GM18508 (cell line): ENCODE results near the gene CASP1.
"Not testable (repeated sequence)": the region's sequence is repeated elsewhere in the genome, so short reads cannot be mapped to it uniquely, and the experiment has no call there.

ENCODE experiments used
- ATAC-seq: cut with Tn5 transposase; IDR thresholded peaks from one replicate; pipeline ENCODE4 v1.9.1; 2021; ENCODE audit warnings: moderate number of reproducible peaks; ENCODE audit not compliant: insufficient read depth, unreplicated experiment

CASP1 gene

DNA sequence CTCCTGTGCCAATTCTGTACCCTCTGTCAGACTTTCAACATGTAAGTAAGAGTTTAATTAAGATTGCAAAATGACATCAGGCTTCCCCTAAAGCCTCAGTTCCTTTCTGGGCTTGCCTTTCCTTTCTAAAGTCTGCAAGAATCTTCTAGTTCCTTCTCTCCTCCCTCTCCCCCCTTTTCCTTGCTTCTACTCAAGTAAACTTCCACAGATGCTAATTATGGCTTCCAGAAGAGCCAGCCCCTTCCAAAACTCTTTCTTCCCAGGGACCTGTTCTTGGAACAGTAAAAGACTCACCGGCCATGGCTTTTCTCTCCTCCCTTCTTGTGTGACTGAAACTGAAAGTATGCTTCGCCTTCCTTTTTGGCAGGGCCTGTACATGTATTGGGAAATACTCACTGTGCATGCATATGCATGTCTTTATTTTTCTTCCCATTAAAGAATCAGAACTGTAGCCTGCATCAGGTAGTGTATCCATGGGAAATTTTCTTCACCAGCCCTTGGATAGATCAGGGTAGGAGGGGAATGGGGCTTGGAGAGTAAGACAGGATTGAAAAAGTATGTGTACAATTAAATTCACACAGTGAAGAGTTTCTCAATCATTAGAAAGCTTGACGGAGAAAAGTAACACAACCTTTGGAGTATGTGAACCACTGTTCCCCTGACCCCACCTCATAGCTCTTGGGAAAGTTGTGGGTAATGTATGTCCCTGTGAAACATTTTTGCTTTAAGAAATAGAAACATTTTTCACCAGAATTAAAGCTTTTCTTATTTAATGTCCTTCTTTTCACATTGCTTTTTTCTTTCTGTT lies at the start of gene CASP1:
TSS of gene CASP1 (minus strand) at position 332 of the 808 bp plus-strand sequence. CDS start at position 301, 31 bp downstream.
- ATAC-seq: peak; percentile 83

DNA sequence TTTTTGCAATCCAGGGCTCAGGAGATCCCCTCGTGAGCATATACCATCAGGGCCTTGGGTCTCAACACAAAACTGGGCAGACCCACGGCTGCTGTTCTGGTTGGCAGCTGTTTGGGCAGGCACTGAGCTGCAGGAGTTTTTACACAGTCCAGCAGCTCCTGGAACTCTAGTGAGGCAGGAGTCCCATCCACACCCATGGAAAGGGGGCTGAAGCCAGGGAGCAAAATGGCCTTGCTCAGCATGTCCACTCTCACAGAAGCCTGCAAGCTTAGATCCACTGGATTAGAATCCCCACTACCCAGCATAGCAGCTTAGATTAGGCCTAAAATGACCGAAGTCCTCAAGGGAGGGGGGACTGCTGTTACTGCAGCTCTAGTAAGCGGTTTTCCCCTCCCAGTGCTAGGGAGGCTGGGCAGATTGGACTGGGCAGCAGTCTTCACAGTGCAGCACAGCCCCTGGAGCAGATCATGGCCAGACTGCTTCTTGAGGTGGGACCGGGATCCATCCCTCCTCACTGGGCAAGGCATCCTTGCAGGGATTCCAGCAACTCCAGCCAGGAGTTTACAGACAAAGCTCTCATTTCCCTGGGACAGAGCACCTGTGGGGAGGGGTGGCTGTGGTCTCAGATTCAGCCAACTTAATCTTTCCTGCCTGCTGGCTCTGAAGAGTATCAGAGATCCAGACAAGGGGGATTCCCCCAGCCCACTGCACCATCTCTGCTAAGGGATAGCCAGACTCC lies 46.6 kb upstream of the CASP1 start:
- no peak for ATAC-seq

DNA sequence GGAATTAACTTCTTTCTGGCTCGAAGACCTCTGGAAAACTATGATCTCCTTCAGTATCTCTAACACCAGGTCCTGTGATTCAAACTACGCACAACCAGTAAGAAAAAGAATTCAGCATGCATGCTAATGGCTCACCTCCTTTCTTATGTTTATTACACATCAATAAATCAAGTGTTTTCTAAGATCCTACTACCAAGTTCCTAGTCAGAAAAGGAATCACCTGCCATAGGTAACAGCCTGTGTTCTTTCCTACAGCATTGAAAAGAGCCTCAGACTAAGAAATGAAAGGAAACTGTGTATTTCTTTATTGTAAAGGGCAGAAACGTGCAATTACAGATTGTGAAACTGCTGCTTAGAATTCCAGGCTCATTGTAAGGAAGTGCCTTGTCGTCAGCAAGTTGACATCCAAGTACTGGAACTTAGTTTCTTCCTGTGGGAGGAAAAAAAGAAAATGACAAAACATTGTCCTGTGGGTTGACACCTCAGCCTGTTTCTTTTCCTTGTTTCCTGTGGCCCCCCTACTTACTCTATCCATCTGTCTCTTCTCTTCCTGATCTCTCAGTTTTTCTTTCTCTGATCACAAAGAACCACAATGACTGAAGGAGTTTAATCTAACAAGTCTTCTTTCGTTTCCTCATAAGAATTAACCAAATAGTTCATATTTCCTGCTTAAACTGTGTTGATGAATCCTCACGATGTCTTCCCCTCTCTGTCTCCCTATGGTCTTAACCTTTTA lies 45.4 kb upstream of the CASP1 start:
- not testable (repeated sequence) for ATAC-seq

DNA sequence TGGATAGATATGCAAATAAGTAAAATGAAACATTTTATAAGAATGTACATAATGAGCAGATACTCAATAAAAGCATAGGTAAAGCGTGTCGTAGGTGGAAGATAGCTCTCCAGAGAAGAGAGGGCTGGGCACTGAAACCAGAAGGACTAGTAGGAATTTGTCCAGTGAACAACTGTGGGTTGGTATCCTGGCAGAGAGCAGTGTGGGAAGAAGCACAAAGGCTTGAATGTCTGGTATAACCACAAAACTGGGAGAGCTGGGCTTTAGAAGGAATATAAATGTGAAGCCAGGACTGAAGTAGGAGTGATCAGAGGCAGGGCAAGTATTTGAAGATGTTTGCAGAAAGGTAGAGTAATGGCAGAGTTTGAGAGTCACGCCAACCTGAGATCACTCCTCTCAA lies 43.3 kb upstream of the CASP1 start:
- no peak for ATAC-seq

DNA sequence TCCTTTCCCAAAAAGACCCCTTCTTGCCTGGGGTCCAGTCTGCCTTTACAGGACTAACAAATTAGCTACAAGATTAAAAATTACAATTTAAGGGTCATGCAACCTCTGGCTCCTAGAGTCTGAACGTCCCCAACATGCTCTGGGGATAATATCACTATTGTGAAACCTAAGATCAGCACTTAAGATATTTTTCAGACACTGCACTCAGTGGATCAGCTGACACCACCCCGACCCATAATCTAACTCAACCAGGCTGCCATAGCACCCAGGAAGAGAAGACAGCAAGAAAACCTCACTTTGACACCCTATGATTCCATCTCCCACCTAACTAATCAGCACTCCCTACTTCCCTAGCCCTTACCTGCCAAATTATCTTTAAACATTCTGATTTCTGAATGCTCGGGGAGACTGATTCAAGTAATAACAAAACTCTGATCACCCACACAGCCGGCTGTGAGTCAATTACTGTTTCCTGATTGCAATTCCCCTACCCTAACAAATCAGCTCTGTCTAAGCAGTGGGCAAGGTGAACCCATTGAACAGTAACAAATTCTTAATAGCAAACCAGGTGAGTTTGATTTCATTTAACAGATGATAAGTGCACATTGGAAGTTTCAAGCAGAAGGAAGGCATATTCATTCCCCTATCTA lies 42.3 kb upstream of the CASP1 start:
- not testable (repeated sequence) for ATAC-seq

DNA sequence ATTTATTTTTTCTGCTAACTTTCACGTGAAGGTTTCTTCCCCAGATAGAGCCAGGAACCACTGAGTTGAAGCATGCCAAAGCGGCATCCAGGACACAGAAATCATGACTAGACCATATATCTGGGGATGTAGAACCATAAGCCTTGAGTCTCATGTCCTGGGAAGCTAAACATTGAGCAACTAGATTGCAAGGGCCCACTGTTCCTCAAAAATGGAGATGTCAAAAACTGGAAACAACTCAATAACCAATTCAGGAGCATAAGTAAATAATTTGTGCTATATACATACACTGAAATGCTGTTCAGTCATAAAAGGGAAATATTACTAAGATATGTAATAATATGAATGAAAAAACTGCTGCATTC lies 39.2 kb upstream of the CASP1 start:
- no peak for ATAC-seq

DNA sequence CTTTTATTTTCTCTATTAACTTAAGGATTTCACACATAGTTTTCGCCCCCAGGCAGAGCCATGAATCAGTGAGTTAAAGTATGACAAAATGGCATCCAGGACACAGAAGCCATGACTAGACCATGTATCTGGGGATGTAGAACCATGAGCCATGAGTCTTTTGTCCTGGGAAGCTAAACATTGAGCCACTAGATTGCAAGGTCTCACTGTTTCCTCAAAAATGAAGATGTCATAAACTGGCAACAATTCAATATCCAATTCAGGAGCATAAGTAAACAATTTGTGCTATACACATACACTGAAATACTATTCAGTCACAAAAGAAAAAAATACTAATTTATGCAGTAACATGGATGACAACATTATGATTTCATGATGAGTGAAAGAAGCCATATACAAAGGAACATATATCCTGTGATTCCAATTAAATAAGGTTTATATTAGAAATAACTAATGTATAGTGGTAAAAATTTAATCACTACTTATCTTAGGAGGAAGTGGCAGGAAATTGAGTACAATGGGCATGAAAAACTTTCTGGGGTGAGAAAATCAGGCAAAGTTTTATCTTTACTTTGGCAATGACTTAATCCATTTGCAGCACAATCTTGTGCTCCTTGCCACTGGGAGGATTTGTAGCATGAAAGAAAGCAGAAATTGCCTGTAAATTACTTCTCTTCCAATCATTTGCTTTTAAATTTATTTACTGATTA lies 38.7 kb upstream of the CASP1 start:
- ATAC-seq: no peak

DNA sequence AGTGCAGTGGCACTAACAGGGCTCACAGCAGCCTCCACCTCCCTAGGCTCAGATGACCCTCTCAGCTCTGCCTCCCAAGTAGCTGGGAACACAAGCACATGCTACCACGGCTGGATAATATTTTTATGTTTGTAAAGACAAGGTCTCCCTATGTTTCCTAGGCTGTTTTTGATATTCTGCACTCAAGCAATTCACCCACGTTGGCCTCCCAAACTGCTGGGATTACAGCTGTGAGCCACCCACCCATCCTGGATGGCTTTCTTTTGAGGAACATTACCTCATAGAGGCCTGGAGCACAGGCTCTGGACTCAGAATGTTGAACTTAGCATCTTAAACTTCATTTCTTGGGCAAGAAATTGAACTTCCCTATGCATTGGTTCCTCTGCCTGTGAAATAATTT lies 37.1 kb upstream of the CASP1 start:
- not testable (repeated sequence) for ATAC-seq

DNA sequence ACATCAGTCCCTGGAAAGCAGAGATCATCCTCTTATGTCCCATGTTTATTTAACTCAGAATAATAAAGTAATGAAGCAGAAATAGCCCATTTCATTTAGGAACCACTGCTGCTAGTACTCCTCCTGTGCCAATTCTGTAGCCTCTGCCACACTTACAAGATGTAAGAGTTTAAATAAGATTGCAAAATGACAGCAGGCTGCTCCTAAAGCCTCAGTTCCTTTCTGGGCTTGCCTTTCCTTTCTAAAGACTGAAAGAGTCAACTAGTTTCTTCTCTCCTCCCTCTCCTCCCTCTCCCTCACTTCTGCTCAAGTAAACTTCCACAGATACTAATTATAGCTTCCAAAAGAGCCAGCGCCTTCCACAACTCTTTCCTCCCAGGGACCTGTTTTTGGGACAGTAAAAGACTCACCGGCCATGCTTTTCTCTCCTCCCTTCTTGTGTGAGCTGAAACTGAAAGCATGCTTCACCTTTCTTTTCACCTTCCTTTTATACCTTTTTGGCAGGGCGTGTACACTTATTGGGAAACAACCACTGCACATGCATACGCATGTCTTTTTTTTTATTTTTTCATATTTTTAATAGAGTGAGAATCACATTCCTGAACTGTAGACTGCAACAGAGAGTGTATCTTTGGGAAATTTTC lies 36.3 kb upstream of the CASP1 start:
- ATAC-seq: no peak

DNA sequence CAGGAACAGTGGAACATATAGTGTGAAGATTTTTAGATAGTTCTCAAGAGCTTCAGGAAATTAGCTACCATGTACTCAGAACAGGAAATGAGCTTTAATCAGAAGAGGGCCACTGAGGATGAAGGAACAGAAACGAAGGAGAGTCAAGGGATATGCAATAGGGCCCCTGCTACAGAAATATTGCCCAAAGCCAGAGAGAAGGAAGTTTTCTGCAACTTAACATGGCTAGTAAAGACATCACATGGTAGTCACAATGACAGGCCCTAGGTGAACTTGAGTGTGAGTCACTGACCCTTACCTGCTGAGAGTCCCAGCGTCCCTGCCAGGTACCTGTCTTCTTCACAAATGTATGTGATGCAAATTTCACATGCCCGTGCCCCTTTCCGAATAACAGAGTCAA lies 35.4 kb upstream of the CASP1 start:
- ATAC-seq: no peak

DNA sequence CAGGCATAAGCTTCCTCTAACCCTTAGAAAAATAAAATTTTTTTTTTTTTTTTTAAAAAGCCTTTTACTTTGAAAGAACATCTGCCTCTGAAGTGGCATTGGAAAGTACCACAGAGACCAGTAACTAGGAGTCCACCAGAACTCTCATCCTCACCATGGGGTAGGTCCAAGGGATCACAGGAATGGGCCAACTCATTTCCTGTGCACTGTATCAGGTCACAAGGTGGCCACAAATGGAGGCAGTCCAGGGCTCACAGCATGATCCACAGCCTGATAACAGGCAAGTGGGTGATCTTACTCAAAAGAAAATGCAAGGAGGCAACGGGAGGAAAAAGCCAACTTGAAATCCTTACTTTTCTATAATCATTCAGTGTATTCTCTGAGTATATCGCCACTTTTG lies 34.8 kb upstream of the CASP1 start:
- not testable (repeated sequence) for ATAC-seq

DNA sequence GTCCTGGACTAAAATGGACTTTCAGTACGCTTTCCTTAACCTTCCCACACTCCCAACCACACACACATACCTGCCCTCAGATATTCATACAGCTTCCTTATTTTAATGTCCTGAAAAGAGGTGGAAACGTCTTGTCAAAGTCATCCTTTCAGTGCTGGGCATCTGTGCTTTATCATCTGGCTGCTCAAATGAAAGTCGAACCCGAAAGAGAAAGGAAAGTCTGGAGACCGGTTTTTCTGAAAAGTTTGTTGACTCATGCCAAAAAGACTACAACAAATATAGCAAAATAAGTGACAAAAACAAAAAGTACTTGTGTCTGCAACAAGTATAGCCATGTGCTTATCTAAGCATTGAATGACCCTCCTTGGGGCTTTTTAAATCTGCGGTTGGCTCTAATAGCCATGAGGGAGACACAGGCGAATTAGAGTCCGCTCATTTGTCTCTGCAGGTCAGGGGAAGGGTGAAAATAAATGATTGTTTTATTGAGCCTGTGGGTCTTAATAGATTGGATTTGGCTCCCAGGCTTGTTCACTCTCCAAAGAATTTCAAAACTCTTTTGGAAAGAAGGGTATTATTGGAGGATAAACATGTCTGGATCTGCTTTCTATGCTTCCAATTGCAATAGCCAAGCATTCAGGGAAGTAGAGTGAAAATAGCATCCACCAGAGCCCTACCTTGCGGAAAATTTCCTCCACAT lies 28.4 kb upstream of the CASP1 start:
- not testable (repeated sequence) for ATAC-seq

DNA sequence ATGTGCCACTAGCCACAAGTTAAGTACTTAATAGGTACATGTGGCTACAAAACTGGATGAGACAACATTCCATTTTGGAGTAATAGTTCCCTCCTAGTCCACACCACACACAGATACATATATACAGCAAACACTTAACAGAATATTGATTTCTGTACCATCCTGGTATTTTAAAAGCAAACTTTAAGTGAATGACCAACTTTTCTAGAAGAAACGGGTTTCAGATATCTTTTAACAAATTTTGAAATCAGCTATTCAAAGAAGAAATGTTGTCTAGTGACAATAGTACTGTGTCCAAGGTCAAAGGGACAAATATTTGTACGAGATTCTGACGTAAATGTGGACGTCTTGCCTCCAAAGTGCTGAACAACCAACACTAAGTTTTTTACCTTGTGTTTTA lies 22.5 kb upstream of the CASP1 start:
- no peak for ATAC-seq

DNA sequence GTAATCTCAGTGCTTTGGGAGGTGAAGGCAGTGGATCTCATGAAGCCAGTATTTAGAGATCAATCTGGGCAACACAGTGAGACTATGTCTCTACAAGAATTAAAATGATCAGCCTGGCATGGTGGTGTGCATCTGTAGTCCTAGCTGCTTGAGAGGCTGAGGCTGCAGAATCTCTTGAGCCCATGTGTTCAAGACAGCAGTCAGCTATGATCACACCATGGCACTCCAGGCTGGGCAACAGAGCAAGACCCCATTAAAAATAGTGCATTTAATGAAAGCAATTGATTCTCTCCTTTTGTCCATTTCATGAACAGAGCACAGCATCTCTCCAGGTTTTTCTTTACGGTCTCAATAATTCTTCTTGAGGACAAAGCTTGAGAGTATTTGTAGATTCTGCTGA lies 21.5 kb upstream of the CASP1 start:
- ATAC-seq: no peak

DNA sequence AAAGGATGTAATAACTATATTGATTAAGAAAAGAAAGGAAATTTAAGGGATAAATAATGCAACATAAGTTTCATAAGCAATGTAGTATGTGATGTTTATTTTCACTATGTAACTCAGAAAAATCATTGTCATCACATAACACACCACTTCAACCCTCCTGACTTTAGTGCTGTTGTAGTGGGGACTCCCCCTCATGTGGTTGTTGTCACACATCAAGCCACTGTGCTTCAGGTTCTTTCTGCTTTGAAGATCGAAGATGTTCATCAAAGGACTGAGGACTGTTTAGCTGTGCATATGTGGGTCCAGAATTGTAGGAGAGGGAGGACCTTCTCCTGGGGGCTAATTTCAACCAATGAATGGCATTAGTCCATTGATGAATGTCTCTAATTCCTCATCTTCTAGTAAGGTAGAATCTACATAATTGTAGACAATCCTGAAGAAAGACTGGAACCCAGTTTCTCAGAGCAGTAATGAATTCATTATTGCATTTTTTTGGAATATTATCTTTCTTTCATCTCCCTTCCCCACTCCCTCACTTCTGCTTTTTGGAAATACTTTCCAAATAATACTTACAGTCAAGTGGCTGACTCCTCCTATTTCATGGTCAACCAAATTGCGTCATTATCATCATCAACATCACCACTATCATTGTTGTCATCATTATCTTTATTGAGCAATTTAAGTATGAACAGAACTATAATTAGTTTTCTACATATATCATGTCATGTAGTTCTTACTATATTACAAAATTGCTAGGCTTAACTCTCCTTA lies 20.0 kb upstream of the CASP1 start:
- no peak for ATAC-seq

DNA sequence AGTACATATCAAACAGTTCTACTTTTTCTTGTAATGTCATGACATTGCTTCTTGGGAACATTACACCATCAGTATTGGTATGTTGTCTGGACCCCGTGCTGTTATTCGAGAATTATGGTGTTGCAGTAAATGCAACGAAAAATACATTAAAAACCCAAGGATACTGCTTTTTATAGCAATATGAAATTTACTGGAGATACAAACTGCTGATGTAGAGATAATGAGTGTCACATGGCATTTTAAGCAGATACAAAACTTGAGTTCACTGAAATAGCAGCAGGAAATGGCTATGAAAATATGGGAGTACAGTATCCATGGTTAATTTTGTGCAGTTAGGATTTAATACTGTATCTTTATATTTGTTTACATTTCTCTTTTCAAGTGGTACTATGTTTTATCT lies 17.5 kb upstream of the CASP1 start:
- no peak for ATAC-seq

DNA sequence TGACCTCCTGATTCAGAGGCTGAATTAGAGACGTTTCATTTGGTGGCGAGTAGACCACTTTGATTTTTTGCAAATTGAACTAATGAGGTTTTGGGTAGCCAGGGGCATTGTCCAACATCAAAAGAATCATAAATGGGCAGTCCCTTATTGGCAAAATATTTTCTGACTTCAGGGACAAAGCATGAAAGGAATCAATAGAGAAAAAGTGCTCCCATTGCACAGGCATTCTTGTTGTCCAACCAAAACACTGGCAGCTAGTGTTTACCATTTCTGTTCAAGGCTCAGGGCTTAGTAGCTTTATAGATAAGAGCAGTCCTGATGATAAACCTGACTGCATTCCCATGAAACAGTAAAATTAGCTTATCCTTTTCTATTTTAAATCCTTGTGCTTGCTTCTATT lies 16.6 kb upstream of the CASP1 start:
- no peak for ATAC-seq

DNA sequence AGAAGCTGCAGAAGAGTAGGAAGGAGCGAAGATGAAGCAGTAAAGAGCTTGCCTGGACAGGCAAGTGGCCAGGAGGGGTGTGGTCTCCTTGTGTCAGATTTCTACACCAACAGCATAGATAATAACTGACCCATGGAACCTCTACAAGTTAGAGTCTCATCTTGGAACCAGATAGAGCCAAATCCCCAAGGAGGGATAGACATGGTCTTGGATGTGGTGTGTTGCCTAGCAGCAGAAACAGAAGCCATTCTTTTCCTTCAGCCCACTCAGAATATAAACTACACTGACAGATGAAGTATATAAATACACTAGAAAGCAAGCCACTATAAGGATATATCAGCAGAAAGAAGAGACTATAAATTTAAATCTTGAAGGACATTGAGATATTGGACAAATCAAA lies 14.5 kb upstream of the CASP1 start:
- ATAC-seq: no peak
